GM23338 (cell line): ENCODE results near the gene ARSB.

Source experiments
- CREB1 ChIP-seq: fragments of 250-450 bp; sonication (Bioruptor Pico); IDR thresholded peaks from 2 replicates; pipeline ENCODE4 v1.5.0; 2020; ENCODE audit warnings: low read depth, mild to moderate bottlenecking, moderate library complexity
- CTCF ChIP-seq, 2 experiments: fragments of 200-600 bp in 1 of 2; sonication (generic) in 1 of 2; conservative IDR thresholded peaks; 2 replicates each; pipeline versions ENCODE4 v1.5.1 to v1.6.1; 2016 to 2017; ENCODE audit warnings: antibody characterized with exemption in 2 of 2, low read depth in 2 of 2, mild to moderate bottlenecking in 2 of 2, moderate library complexity in 1 of 2

- TF ChIP-seq CTCF (conservative IDR thresholded peaks at IDR 0.05; ENCODE audit: low read depth in 2 of 2) (no peak), CREB1 (CRISPR knock-in tag) (no peak)
Observed at GRCh38 chr5:79007872-79008271, 22.8 kb upstream of the ARSB start.
